ENCODE results near the gene GALNT10.

- TF ChIP-seq CTCF (IDR thresholded peaks at IDR 0.05) (no peak), POLR2AphosphoS5 (IDR thresholded peaks at IDR 0.05) (no peak), POLR2A (IDR thresholded peaks at IDR 0.05; ENCODE audit: low read depth) (no peak)
Measured at GRCh38 chr5:154141745-154142221, 48.8 kb upstream of the GALNT10 start.

Measured in esophagus muscularis mucosa (tissue), 3 donors.